PC-9 (cell line): ENCODE results near the gene GALNT10.

Experiments used
- EZH2 ChIP-seq: fragments of 200-600 bp; sonication (generic); IDR thresholded peaks from 2 replicates; pipeline ENCODE4 v1.8.0; 2017; ENCODE audit warnings: antibody characterized with exemption, low read depth
- TF ChIP-seq, protein P1 (sequence below): fragments of 200-600 bp; sonication (generic); conservative IDR thresholded peaks from 2 replicates; pipeline ENCODE4 v1.6.1; 2017; ENCODE audit warnings: mixed run types, antibody characterized with exemption, mild to moderate bottlenecking, moderate library complexity

DNA sequence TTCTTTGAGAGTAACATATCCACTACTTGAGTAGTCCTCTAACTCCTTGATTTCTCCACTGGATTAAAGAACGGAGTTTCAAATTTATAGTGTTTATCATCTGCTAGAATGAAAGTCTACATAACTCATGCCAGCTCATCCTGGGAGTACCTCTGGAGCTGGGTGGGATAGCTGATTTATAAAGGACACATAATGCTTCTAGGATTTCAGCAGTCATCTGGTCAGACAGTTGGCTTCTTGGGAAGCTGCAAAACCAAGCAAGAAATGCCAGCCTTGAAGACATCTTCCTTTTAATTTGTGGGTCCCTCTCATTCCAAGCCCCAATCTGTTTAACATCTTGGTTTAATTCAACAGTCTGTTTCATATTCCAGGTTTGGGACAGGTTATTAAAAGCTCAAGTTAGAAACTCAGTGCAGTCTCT is 3.2 kb downstream of the GALNT10 start:
- TF ChIP-seq, protein P1, sequence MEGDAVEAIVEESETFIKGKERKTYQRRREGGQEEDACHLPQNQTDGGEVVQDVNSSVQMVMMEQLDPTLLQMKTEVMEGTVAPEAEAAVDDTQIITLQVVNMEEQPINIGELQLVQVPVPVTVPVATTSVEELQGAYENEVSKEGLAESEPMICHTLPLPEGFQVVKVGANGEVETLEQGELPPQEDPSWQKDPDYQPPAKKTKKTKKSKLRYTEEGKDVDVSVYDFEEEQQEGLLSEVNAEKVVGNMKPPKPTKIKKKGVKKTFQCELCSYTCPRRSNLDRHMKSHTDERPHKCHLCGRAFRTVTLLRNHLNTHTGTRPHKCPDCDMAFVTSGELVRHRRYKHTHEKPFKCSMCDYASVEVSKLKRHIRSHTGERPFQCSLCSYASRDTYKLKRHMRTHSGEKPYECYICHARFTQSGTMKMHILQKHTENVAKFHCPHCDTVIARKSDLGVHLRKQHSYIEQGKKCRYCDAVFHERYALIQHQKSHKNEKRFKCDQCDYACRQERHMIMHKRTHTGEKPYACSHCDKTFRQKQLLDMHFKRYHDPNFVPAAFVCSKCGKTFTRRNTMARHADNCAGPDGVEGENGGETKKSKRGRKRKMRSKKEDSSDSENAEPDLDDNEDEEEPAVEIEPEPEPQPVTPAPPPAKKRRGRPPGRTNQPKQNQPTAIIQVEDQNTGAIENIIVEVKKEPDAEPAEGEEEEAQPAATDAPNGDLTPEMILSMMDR, result no peak
- no peak for TF ChIP-seq EZH2
